Measurements from ENCODE around the gene RAB20.

The RAB20 gene

GRCh38 chr13:110476220-110476617, 85.3 kb downstream of the RAB20 start:
- no peak overlapping the region for H2AFZ ChIP-seq (ENCODE audit: low read length)
- TF ChIP-seq EZH2phosphoT487 (IDR thresholded peaks at IDR 0.05; ENCODE audit: borderline replicate concordance) (no peak), CTCF (conservative IDR thresholded peaks at IDR 0.05; ENCODE audit: low read length) (no peak)
- H3K4me1 ChIP-seq (ENCODE audit: insufficient read depth, low read length, poor library complexity, severe bottlenecking): peaks cover 5% of the 10 kb centered on the region
- H3K79me2 ChIP-seq (ENCODE audit: insufficient read depth, low read length): no peaks in the 10 kb centered on the region
- no peaks in the 10 kb centered on the region for H3K27me3 ChIP-seq (ENCODE audit: insufficient read depth, low read length, poor library complexity, severe bottlenecking)
- H4K20me1 ChIP-seq (ENCODE audit: insufficient read depth, low read length, poor library complexity, severe bottlenecking): no peaks in the 10 kb centered on the region
- H3F3A ChIP-seq (ENCODE audit: low read depth): no peaks in the 10 kb centered on the region
- H3K4me2 ChIP-seq (ENCODE audit: low read depth, low read length, poor library complexity, severe bottlenecking): no peak overlapping the region
- no peaks in the 10 kb centered on the region for H3K9me2 ChIP-seq (replicated peaks; ENCODE audit: low read depth, low read length)
- no peaks in the 10 kb centered on the region for H3K9me3 ChIP-seq (ENCODE audit: insufficient read depth, low read depth, low read length)
- H3K4me3 ChIP-seq (ENCODE audit: low read length, poor library complexity, severe bottlenecking): no peak overlapping the region
- no peak overlapping the region for H3K9ac ChIP-seq (ENCODE audit: low read depth, low read length, poor library complexity, severe bottlenecking)
- no peaks in the 10 kb centered on the region for H3K36me3 ChIP-seq (ENCODE audit: insufficient read depth, low read length)

GRCh38 chr13:110475550-110476219, 85.8 kb downstream of the RAB20 start:
- Histone ChIP-seq H3K79me2 (ENCODE audit: insufficient read depth, low read length) (no peaks in the 10 kb centered on the region), H3K9me2 (replicated peaks; ENCODE audit: low read depth, low read length) (no peaks in the 10 kb centered on the region), H3K4me1 (ENCODE audit: insufficient read depth, low read length, poor library complexity, severe bottlenecking) (peaks cover 7% of the 10 kb centered on the region), H2AFZ (ENCODE audit: low read length) (no peak overlapping the region), H3K27me3 (ENCODE audit: insufficient read depth, low read length, poor library complexity, severe bottlenecking) (no peaks in the 10 kb centered on the region), H3F3A (ENCODE audit: low read depth) (no peaks in the 10 kb centered on the region), H3K4me3 (ENCODE audit: low read length, poor library complexity, severe bottlenecking) (no peak overlapping the region), H4K20me1 (ENCODE audit: insufficient read depth, low read length, poor library complexity, severe bottlenecking) (no peaks in the 10 kb centered on the region), H3K4me2 (ENCODE audit: low read depth, low read length, poor library complexity, severe bottlenecking) (no peak overlapping the region), H3K36me3 (ENCODE audit: insufficient read depth, low read length) (no peaks in the 10 kb centered on the region), H3K9me3 (ENCODE audit: insufficient read depth, low read depth, low read length) (no peaks in the 10 kb centered on the region), H3K9ac (ENCODE audit: low read depth, low read length, poor library complexity, severe bottlenecking) (no peak overlapping the region)
- TF ChIP-seq EZH2phosphoT487 (IDR thresholded peaks at IDR 0.05; ENCODE audit: borderline replicate concordance) (no peak), CTCF (conservative IDR thresholded peaks at IDR 0.05; ENCODE audit: low read length) (no peak)

GRCh38 chr13:110475117-110475516, 86.4 kb downstream of the RAB20 start:
- no peak overlapping the region for H3K9ac ChIP-seq (ENCODE audit: low read depth, low read length, poor library complexity, severe bottlenecking)
- TF ChIP-seq EZH2phosphoT487 (IDR thresholded peaks at IDR 0.05; ENCODE audit: borderline replicate concordance) (no peak), CTCF (conservative IDR thresholded peaks at IDR 0.05; ENCODE audit: low read length) (no peak)
- H4K20me1 ChIP-seq (ENCODE audit: insufficient read depth, low read length, poor library complexity, severe bottlenecking): no peaks in the 10 kb centered on the region
- no peak overlapping the region for H3K4me3 ChIP-seq (ENCODE audit: low read length, poor library complexity, severe bottlenecking)
- H3K27me3 ChIP-seq (ENCODE audit: insufficient read depth, low read length, poor library complexity, severe bottlenecking): no peaks in the 10 kb centered on the region
- no peak overlapping the region for H3K4me2 ChIP-seq (ENCODE audit: low read depth, low read length, poor library complexity, severe bottlenecking)
- H2AFZ ChIP-seq (ENCODE audit: low read length): no peak overlapping the region
- H3F3A ChIP-seq (ENCODE audit: low read depth): no peaks in the 10 kb centered on the region
- no peaks in the 10 kb centered on the region for H3K36me3 ChIP-seq (ENCODE audit: insufficient read depth, low read length)
- H3K9me3 ChIP-seq (ENCODE audit: insufficient read depth, low read depth, low read length): no peaks in the 10 kb centered on the region
- no peaks in the 10 kb centered on the region for H3K9me2 ChIP-seq (replicated peaks; ENCODE audit: low read depth, low read length)
- peaks cover 7% of the 10 kb centered on the region for H3K4me1 ChIP-seq (ENCODE audit: insufficient read depth, low read length, poor library complexity, severe bottlenecking)
- H3K79me2 ChIP-seq (ENCODE audit: insufficient read depth, low read length): no peaks in the 10 kb centered on the region
